Prostate gland (tissue), 2 donors: ENCODE results near the gene SRPX2. TPM values are rescaled to one million over a fixed set of nuclear protein-coding genes. Genes with fewer than 3 reads are reported as not detected.
A peak's percentile ranks its signal among the peaks of the same experiment; 100 is the strongest.

Experiments
- DNase-seq: peaks from one replicate; pipeline ENCODE4 v3.0.0-alpha.2; 2019; ENCODE audit warnings: low spot score
- H3K27ac ChIP-seq, 2 donors: fragments of 200-600 bp; sonication (generic); 2 replicates each; pipeline ENCODE4 v1.5.1; 2017 to 2019
- H3K27me3 ChIP-seq: fragments of 200-600 bp; sonication (generic); replicated peaks from 2 replicates; pipeline ENCODE4 v1.5.1; 2019; ENCODE audit not compliant: insufficient read depth
- H3K36me3 ChIP-seq, 2 donors: fragments of 200-600 bp; sonication (generic); 1 replicate in 1 of 2; 2 replicates in 1 of 2; pipeline versions ENCODE4 v1.5.1 to v1.8.1; 2017 to 2019
- H3K4me1 ChIP-seq: fragments of 200-600 bp; sonication (generic); replicated peaks from 2 replicates; pipeline ENCODE4 v1.5.1; 2019
- H3K4me3 ChIP-seq, 2 donors: fragments of 200-600 bp; sonication (generic); 2 replicates each; pipeline ENCODE4 v1.5.1; 2017 to 2019
- H3K9me3 ChIP-seq: fragments of 200-600 bp; sonication (generic); 2 replicates; pipeline ENCODE4 v1.5.1; 2017
- CTCF ChIP-seq, 4 experiments: fragments of 200-600 bp in 2 of 4; fragments of 450-650 bp in 2 of 4; sonication (generic) in 2 of 4; IDR thresholded peaks; 1 replicate in 3 of 4; 2 replicates in 1 of 4; pipeline ENCODE4 v1.5.1; 2016 to 2019; ENCODE audit warnings: antibody characterized with exemption in 4 of 4, mild to moderate bottlenecking in 2 of 4, moderate library complexity in 2 of 4
- POLR2A ChIP-seq: fragments of 450-650 bp; IDR thresholded peaks from one replicate; pipeline ENCODE4 v1.6.1; 2016; ENCODE audit warnings: antibody characterized with exemption, mild to moderate bottlenecking
- POLR2AphosphoS5 ChIP-seq: sonication (generic); formaldehyde crosslinking; IDR thresholded peaks from one replicate; pipeline ENCODE4 v1.6.1; 2017; ENCODE audit warnings: antibody characterized with exemption
- WGBS: methylation state at CpG from one replicate; pipeline ENCODE4 v1.1.5; 2018; 5-methylcytosine and 5-hydroxymethylcytosine counted together
- intact Hi-C: fragments of 100-400 bp; cut with DNase I; formaldehyde crosslinking; loops from one replicate; pipeline ENCODE4 v1.14.2; 2022
- total RNA-seq, 2 donors: library from RNA; depleted of rRNA; stranded (reverse); fragments of >200 nt; gene quantifications; one replicate each; pipeline ENCODE4 v1.1.0, GENCODE V29; 2016

The SRPX2 gene
- total RNA-seq, 2 donors from 2014 or later: 4.8 to 5.1 TPM

- no peak for DNase-seq
- intact Hi-C loops: no loop called here
- Histone ChIP-seq H3K9me3 (no peaks in the 10 kb centered on the region), H3K27me3 (no peaks in the 10 kb centered on the region), H3K4me1 (no peaks in the 10 kb centered on the region), H3K4me3 (no peak overlapping the region), H3K27ac (no peak overlapping the region), H3K36me3 (no peaks in the 10 kb centered on the region)
- 77% methylated on average over 11 of the region's 11 CpGs for WGBS
- TF ChIP-seq POLR2AphosphoS5 (no peak), POLR2A (no peak), CTCF (IDR thresholded peaks at IDR 0.05) (no peak)
These were observed 787 bp upstream of the SRPX2 start for GRCh38 chrX:100643212-100643611.

GRCh38 chrX:100645106-100645505 is 1.1 kb downstream of the SRPX2 start:
- H3K27ac ChIP-seq: no peak overlapping the region
- H3K9me3 ChIP-seq: no peaks in the 10 kb centered on the region
- intact Hi-C loops: no loop called here
- no peaks in the 10 kb centered on the region for H3K27me3 ChIP-seq
- DNase-seq: no peak
- H3K4me1 ChIP-seq: no peaks in the 10 kb centered on the region
- 82% methylated on average over 4 of the region's 4 CpGs for WGBS
- H3K4me3 ChIP-seq: no peak overlapping the region
- H3K36me3 ChIP-seq: no peaks in the 10 kb centered on the region
- TF ChIP-seq POLR2AphosphoS5 (no peak), CTCF (IDR thresholded peaks at IDR 0.05) (no peak), POLR2A (no peak)

GRCh38 chrX:100647095-100647494 is 3.1 kb downstream of the SRPX2 start:
- DNase-seq: no peak
- Histone ChIP-seq H3K4me3 (no peak overlapping the region), H3K27me3 (no peaks in the 10 kb centered on the region), H3K9me3 (no peaks in the 10 kb centered on the region), H3K36me3 (no peaks in the 10 kb centered on the region), H3K27ac (no peak overlapping the region), H3K4me1 (no peaks in the 10 kb centered on the region)
- intact Hi-C loops: no loop called here
- 20% methylated on average over 1 of the region's 1 CpG for WGBS
- no peak for TF ChIP-seq POLR2AphosphoS5
- TF ChIP-seq CTCF (IDR thresholded peaks at IDR 0.05): no peak
- no peak for TF ChIP-seq POLR2A

GRCh38 chrX:100647739-100648138 is 3.7 kb downstream of the SRPX2 start:
- Histone ChIP-seq H3K36me3 (no peaks in the 10 kb centered on the region), H3K4me1 (no peaks in the 10 kb centered on the region), H3K4me3 (no peak overlapping the region), H3K9me3 (no peaks in the 10 kb centered on the region), H3K27ac (no peak overlapping the region), H3K27me3 (no peaks in the 10 kb centered on the region)
- TF ChIP-seq CTCF (IDR thresholded peaks at IDR 0.05): no peak
- no peak for TF ChIP-seq POLR2A
- TF ChIP-seq POLR2AphosphoS5: no peak
- no peak for DNase-seq
- intact Hi-C loops: no loop called here
- 77% methylated on average over 2 of the region's 2 CpGs for WGBS

GRCh38 chrX:100648458-100649417 is 4.7 kb downstream of the SRPX2 start:
- no peaks in the 10 kb centered on the region for H3K27me3 ChIP-seq
- intact Hi-C loops: no loop called here
- no peaks in the 10 kb centered on the region for H3K4me1 ChIP-seq
- WGBS: 58% methylated on average over 8 of the region's 8 CpGs
- no peak overlapping the region for H3K4me3 ChIP-seq
- H3K27ac ChIP-seq: peak overlapping the region in 1 of 2 donors; percentile 67
- no peak for DNase-seq
- no peaks in the 10 kb centered on the region for H3K36me3 ChIP-seq
- TF ChIP-seq POLR2A (no peak), POLR2AphosphoS5 (no peak), CTCF (IDR thresholded peaks at IDR 0.05) (no peak)
- H3K9me3 ChIP-seq: no peaks in the 10 kb centered on the region
